WERI-Rb-1 (cell line): ENCODE results near the gene PRKD1.

Experiments used
- DNase-seq: peaks from one replicate; pipeline ENCODE4 v3.0.0-alpha.2; 2020
- H3K27ac ChIP-seq: fragments of 250-450 bp; sonication (Bioruptor Pico); 2 replicates; pipeline ENCODE4 v1.5.1; 2020; ENCODE audit warnings: mild to moderate bottlenecking, moderate library complexity
- H3K27me3 ChIP-seq: fragments of 250-450 bp; sonication (Bioruptor Pico); 2 replicates; pipeline ENCODE4 v1.5.1; 2021; ENCODE audit warnings: mild to moderate bottlenecking, low read depth, moderate library complexity; ENCODE audit not compliant: insufficient read depth, severe bottlenecking
- H3K36me3 ChIP-seq: fragments of 250-450 bp; sonication (Bioruptor Pico); 2 replicates; pipeline ENCODE4 v1.5.1; 2020; ENCODE audit warnings: mild to moderate bottlenecking, moderate library complexity
- H3K4me3 ChIP-seq: 2 replicates; pipeline ENCODE4 v1.5.1; 2011; ENCODE audit warnings: low read depth, mild to moderate bottlenecking, control low read depth, low read length
- H3K9me3 ChIP-seq: fragments of 250-450 bp; sonication (Bioruptor Pico); 2 replicates; pipeline ENCODE4 v1.5.1; 2021; ENCODE audit warnings: mild to moderate bottlenecking, moderate library complexity; ENCODE audit not compliant: severe bottlenecking
- TF ChIP-seq, protein P1 (sequence below): IDR thresholded peaks from 2 replicates; pipeline ENCODE4 v1.5.1; 2011; ENCODE audit warnings: low read depth, mild to moderate bottlenecking, control low read depth, inconsistent platforms, low read length

PRKD1 gene

DNA sequence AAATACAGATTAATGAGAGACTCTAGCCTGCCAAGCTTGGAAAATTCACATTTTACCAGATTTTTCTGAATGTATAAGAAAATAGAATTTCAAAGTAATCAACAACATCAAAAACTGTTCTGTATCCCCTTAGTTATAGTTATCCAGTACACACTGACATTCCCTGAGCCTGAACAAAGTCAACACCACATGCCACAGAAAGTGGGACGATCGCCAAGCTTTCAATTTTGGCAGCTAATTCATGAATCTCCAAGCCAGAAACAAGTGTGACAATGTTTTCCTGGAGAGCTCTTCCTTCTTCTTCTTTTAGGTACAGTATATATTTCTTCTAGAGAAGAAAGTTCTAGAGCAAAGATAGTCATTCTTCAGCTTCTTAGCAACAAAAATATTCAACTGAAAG lies 290.2 kb downstream of the PRKD1 start:
- Histone ChIP-seq H3K4me3 (no peak overlapping the region), H3K9me3 (no peaks in the 10 kb centered on the region), H3K36me3 (no peaks in the 10 kb centered on the region), H3K27ac (no peak overlapping the region), H3K27me3 (no peaks in the 10 kb centered on the region)
- DNase-seq = no peak
- TF ChIP-seq, protein P1, sequence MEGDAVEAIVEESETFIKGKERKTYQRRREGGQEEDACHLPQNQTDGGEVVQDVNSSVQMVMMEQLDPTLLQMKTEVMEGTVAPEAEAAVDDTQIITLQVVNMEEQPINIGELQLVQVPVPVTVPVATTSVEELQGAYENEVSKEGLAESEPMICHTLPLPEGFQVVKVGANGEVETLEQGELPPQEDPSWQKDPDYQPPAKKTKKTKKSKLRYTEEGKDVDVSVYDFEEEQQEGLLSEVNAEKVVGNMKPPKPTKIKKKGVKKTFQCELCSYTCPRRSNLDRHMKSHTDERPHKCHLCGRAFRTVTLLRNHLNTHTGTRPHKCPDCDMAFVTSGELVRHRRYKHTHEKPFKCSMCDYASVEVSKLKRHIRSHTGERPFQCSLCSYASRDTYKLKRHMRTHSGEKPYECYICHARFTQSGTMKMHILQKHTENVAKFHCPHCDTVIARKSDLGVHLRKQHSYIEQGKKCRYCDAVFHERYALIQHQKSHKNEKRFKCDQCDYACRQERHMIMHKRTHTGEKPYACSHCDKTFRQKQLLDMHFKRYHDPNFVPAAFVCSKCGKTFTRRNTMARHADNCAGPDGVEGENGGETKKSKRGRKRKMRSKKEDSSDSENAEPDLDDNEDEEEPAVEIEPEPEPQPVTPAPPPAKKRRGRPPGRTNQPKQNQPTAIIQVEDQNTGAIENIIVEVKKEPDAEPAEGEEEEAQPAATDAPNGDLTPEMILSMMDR = no peak

DNA sequence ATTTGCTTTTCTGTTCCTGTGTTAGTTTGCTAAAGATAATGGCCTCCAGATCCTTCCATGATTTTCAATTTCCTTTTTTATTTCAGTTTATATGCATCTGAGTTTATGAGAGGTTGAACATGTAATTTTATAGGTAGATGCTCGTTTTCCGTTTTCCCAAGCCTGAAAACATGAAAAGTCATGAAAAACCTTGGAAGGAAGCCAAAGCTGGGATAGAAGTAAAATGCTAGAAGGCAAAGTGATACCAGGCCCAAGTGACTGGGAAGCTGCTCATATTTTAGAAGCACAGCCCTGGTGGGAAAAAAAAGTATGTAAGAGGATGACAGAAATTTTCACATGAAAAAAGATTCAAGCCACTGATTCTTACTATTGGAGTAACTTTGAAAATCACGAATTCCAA lies 290.8 kb downstream of the PRKD1 start:
- Histone ChIP-seq H3K4me3 (no peak overlapping the region), H3K27me3 (no peaks in the 10 kb centered on the region), H3K27ac (no peak overlapping the region), H3K9me3 (no peaks in the 10 kb centered on the region), H3K36me3 (no peaks in the 10 kb centered on the region)
- TF ChIP-seq, protein P1 = no peak
- no peak for DNase-seq

GRCh38 chr14:29630566-29631160 lies 297.0 kb downstream of the PRKD1 start:
- H3K4me3 ChIP-seq = no peak overlapping the region
- H3K27me3 ChIP-seq = no peaks in the 10 kb centered on the region
- H3K9me3 ChIP-seq = no peaks in the 10 kb centered on the region
- H3K27ac ChIP-seq = no peak overlapping the region
- H3K36me3 ChIP-seq = no peaks in the 10 kb centered on the region
- no peak for DNase-seq
- TF ChIP-seq, protein P1 = no peak

DNA sequence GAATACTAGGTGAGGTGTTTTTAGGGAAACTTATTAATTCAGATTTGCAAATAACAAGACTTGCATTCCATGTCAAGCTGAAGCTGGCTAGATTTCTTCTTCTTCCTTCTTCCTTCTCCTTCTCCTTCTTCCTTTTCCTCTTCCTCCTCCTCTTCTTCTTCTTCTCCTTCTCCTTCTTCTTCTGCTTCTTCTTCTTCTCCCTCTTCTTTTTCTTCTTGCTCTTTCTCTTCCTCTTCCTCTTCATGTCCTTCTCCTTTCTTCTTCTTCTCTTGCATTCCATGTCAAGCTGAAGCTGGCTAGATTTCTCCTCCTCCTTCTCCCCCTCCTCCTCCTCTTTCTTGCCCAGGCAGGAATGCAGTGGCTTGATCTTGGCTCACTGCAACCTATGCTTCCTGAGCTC lies 297.8 kb downstream of the PRKD1 start:
- DNase-seq = no peak
- Histone ChIP-seq H3K27ac (no peak overlapping the region), H3K4me3 (no peak overlapping the region), H3K27me3 (no peaks in the 10 kb centered on the region), H3K36me3 (no peaks in the 10 kb centered on the region), H3K9me3 (no peaks in the 10 kb centered on the region)
- TF ChIP-seq, protein P1 = no peak

DNA sequence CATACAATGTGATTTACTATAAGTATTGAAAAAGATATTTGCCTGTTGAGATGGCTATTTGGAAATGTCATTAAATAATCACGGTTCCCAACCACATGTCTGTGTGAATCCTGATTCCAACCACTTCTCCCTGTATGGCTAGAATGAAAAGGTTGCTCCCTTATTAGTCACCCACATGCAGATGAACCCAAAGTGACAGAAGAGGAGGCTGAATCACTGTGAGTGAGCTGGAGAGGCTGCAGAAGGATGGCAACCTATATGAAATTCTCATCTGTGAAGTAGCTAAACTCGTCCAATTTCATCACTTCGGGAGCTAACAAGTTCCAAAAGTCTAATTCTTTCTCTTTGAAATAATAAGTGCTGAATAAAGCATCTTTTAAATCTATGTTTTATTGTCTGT lies 300.5 kb downstream of the PRKD1 start:
- Histone ChIP-seq H3K27ac (no peak overlapping the region), H3K36me3 (no peaks in the 10 kb centered on the region), H3K4me3 (no peak overlapping the region), H3K9me3 (no peaks in the 10 kb centered on the region), H3K27me3 (no peaks in the 10 kb centered on the region)
- TF ChIP-seq, protein P1 = no peak
- no peak for DNase-seq
